CD8-positive, alpha-beta memory T cell (primary cell): ENCODE data around the gene ZNF425. TPM values are rescaled to one million over a fixed set of nuclear protein-coding genes. Genes with fewer than 3 reads are reported as not detected.

Source experiments
- CTCF ChIA-PET: fragments of 350-600 bp; sonication (Branson Sonifier 250); formaldehyde crosslinking; loops from one replicate; lab custom pipeline; 2021; ENCODE audit warnings: antibody characterized with exemption; lab: Charles Lee
- POLR2A ChIA-PET: fragments of 350-600 bp; sonication (Branson Sonifier 250); formaldehyde crosslinking; loops from one replicate; lab custom pipeline; 2021; ENCODE audit warnings: antibody characterized with exemption; lab: Charles Lee
- DNase-seq, 5 donors: peaks; one replicate each; pipeline versions ENCODE4 v3.0.0 to v3.0.0-alpha.2; 2020 to 2022; ENCODE audit warnings: mixed read lengths in 1 of 5
- H3K27ac ChIP-seq: one replicate; pipeline ENCODE4 v1.7.0; 2013; ENCODE audit warnings: low read depth, mild to moderate bottlenecking, low read length, moderate library complexity
- H3K27me3 ChIP-seq: 2 replicates; pipeline ENCODE4 v1.7.0; 2013; ENCODE audit warnings: low read length, mild to moderate bottlenecking; ENCODE audit not compliant: insufficient read depth, poor library complexity, severe bottlenecking
- H3K36me3 ChIP-seq: 2 replicates; pipeline ENCODE4 v1.7.0; 2013; ENCODE audit warnings: mild to moderate bottlenecking, low read length, moderate library complexity; ENCODE audit not compliant: insufficient read depth
- H3K4me1 ChIP-seq: 2 replicates; pipeline ENCODE4 v1.7.0; 2013; ENCODE audit warnings: mild to moderate bottlenecking, low read length, moderate library complexity; ENCODE audit not compliant: insufficient read depth
- H3K4me3 ChIP-seq: 2 replicates; pipeline ENCODE4 v1.7.0; 2013; ENCODE audit warnings: mild to moderate bottlenecking, low read length
- H3K9me3 ChIP-seq: 2 replicates; pipeline ENCODE4 v1.7.0; 2013; ENCODE audit warnings: mild to moderate bottlenecking, low read length
- H3K27ac Mint-ChIP-seq, 8 donors: one replicate each; pipeline ENCODE4 v1.8.0; 2020 to 2021; ENCODE audit warnings: mixed read lengths in 8 of 8, mild to moderate bottlenecking in 6 of 8, inconsistent platforms in 3 of 8, moderate library complexity in 3 of 8
- H3K27me3 Mint-ChIP-seq, 2 donors: one replicate each; pipeline ENCODE4 v1.8.0; 2020 to 2021; ENCODE audit warnings: mixed read lengths in 2 of 2, mild to moderate bottlenecking in 1 of 2, moderate library complexity in 1 of 2
- H3K36me3 Mint-ChIP-seq, 3 donors: one replicate each; pipeline ENCODE4 v1.8.0; 2020 to 2021; ENCODE audit warnings: mixed read lengths in 3 of 3, inconsistent platforms in 1 of 3, mild to moderate bottlenecking in 1 of 3
- H3K4me1 Mint-ChIP-seq, 3 donors: one replicate each; pipeline ENCODE4 v1.8.0; 2020 to 2021; ENCODE audit warnings: mixed read lengths in 3 of 3, inconsistent platforms in 1 of 3, mild to moderate bottlenecking in 1 of 3
- H3K4me3 Mint-ChIP-seq, 7 donors: one replicate each; pipeline ENCODE4 v1.8.0; 2020 to 2021; ENCODE audit warnings: mixed read lengths in 7 of 7, mild to moderate bottlenecking in 6 of 7, moderate library complexity in 4 of 7, inconsistent platforms in 2 of 7
- H3K9me3 Mint-ChIP-seq, 5 donors: one replicate each; pipeline ENCODE4 v1.8.0; 2020 to 2022; ENCODE audit warnings: mixed read lengths in 5 of 5, mild to moderate bottlenecking in 3 of 5, moderate library complexity in 2 of 5, inconsistent platforms in 1 of 5
- polyA plus RNA-seq: library from polyadenylated mRNA; unstranded; fragments of 300-500 nt; fragmentation: Illumina TruSeq; gene quantifications from one replicate; pipeline ENCODE4 v1.2.3, GENCODE V29; 2021
- total RNA-seq, 2 experiments: library from RNA; stranded (reverse); gene quantifications; one replicate each; pipeline ENCODE4 v1.2.3, GENCODE V29; 2021

ZNF425 gene
- total and polyA plus RNA-seq, 3 experiments from 2014 or later, result 1.4 to 1.8 (median 1.7) TPM

GRCh38 chr7:149053885-149054284 lies 72.2 kb downstream of the ZNF425 start:
- no peak overlapping the region for H3K4me3 Mint-ChIP-seq
- no peak overlapping the region for H3K27ac Mint-ChIP-seq
- Histone ChIP-seq H3K36me3 (no peaks in the 10 kb centered on the region), H3K4me1 (no peaks in the 10 kb centered on the region), H3K4me3 (no peak overlapping the region), H3K27me3 (no peaks in the 10 kb centered on the region), H3K27ac (no peak overlapping the region), H3K9me3 (no peaks in the 10 kb centered on the region)
- H3K27me3 Mint-ChIP-seq, result peaks cover 0 to 8% of the 10 kb centered on the region in 2 donors
- no peaks in the 10 kb centered on the region for H3K36me3 Mint-ChIP-seq
- CTCF ChIA-PET, result no interaction called here
- no peaks in the 10 kb centered on the region for H3K4me1 Mint-ChIP-seq
- no peak for DNase-seq
- POLR2A ChIA-PET, result no interaction called here
- H3K9me3 Mint-ChIP-seq, result no peaks in the 10 kb centered on the region

- Mint-ChIP-seq H3K27me3 (peaks cover 2 to 10% of the 10 kb centered on the region in 2 donors), H3K4me3 (no peak overlapping the region), H3K36me3 (no peaks in the 10 kb centered on the region), H3K27ac (no peak overlapping the region), H3K9me3 (no peaks in the 10 kb centered on the region), H3K4me1 (no peaks in the 10 kb centered on the region)
- Histone ChIP-seq H3K9me3 (no peaks in the 10 kb centered on the region), H3K4me1 (no peaks in the 10 kb centered on the region), H3K4me3 (no peak overlapping the region), H3K27me3 (no peaks in the 10 kb centered on the region), H3K36me3 (no peaks in the 10 kb centered on the region), H3K27ac (no peak overlapping the region)
- no peak for DNase-seq
- POLR2A ChIA-PET, result no interaction called here
- CTCF ChIA-PET, result no interaction called here
Measured at GRCh38 chr7:149053384-149053783, 72.7 kb downstream of the ZNF425 start.

Other genes with a start within 250 kb of the ZNF425 start
- gene EZH2, start 242.0 kb downstream of the ZNF425 start, total RNA-seq, result 100 to 1,000 TPM; 123 to 125 TPM
- 4.8 TPM for gene EZH2, start 242.0 kb downstream of the ZNF425 start, polyA plus RNA-seq
- gene PDIA4, start 97.8 kb downstream of the ZNF425 start, total RNA-seq, result 10 to 100 TPM; 91.1 to 92.1 TPM
- 113 TPM for gene PDIA4, start 97.8 kb downstream of the ZNF425 start, polyA plus RNA-seq
- 1 to 10 TPM; 8.5 to 9.2 TPM for gene ZNF786, start 35.6 kb downstream of the ZNF425 start, total RNA-seq
- 17.3 TPM for gene ZNF786, start 35.6 kb downstream of the ZNF425 start, polyA plus RNA-seq
- gene ZNF398, start 21.1 kb upstream of the ZNF425 start, total RNA-seq, result 10 to 100 TPM; 15.7 to 16.4 TPM
- gene ZNF398, start 21.1 kb upstream of the ZNF425 start, polyA plus RNA-seq, result 13.0 TPM
- gene ZNF282, start 69.2 kb upstream of the ZNF425 start, total RNA-seq, result 10 to 100 TPM; 35.8 to 36.6 TPM
- gene ZNF282, start 69.2 kb upstream of the ZNF425 start, polyA plus RNA-seq, result 1.5 TPM
- 10 to 100 TPM; 14.7 to 16.6 TPM for gene ZNF212, start 113.3 kb upstream of the ZNF425 start, total RNA-seq
- 8.6 TPM for gene ZNF212, start 113.3 kb upstream of the ZNF425 start, polyA plus RNA-seq
- gene ZNF783, start 135.9 kb upstream of the ZNF425 start, total RNA-seq, result 10 to 100 TPM; 19.7 to 20.4 TPM
- 5.0 TPM for gene ZNF783, start 135.9 kb upstream of the ZNF425 start, polyA plus RNA-seq